ENCODE results near the gene LRRC28. TPM values are rescaled to one million over a fixed set of nuclear protein-coding genes. Genes with fewer than 3 reads are reported as not detected.
"Not testable (repeated sequence)": the region's sequence is repeated elsewhere in the genome, so short reads cannot be mapped to it uniquely, and the experiment has no call there.

The LRRC28 gene
- polyA plus RNA-seq, 5 donors, result 21.5 to 34.8 (median 23.8) TPM

GRCh38 chr15:99390667-99391066 is 139.4 kb downstream of the LRRC28 start:
- no peak for DNase-seq

- no peak for DNase-seq
Observed at GRCh38 chr15:99393641-99394040, 142.4 kb downstream of the LRRC28 start.

GRCh38 chr15:99396375-99396774 is 145.1 kb downstream of the LRRC28 start:
- peak in 1 of 2 donors; percentile 35 for DNase-seq

- no peak for DNase-seq
Observed at GRCh38 chr15:99399061-99399460, 147.8 kb downstream of the LRRC28 start.

- no peak for DNase-seq
Observed at GRCh38 chr15:99399618-99400017, 148.3 kb downstream of the LRRC28 start.

GRCh38 chr15:99401216-99401615 is 149.9 kb downstream of the LRRC28 start:
- DNase-seq, result not testable (repeated sequence)

- no peak for DNase-seq
Observed at GRCh38 chr15:99402014-99402729, 150.9 kb downstream of the LRRC28 start.

GRCh38 chr15:99403597-99403996 is 152.3 kb downstream of the LRRC28 start:
- DNase-seq, result no peak

- no peak for DNase-seq
Observed at GRCh38 chr15:99404454-99404853, 153.2 kb downstream of the LRRC28 start.

- DNase-seq, result no peak
Observed at GRCh38 chr15:99406120-99406519, 154.8 kb downstream of the LRRC28 start.

GRCh38 chr15:99406716-99407487 is 155.6 kb downstream of the LRRC28 start:
- no peak for DNase-seq

GRCh38 chr15:99407716-99408115 is 156.4 kb downstream of the LRRC28 start:
- no peak for DNase-seq

GRCh38 chr15:99408236-99409096 is 157.2 kb downstream of the LRRC28 start:
- peak; percentile 85 to 87 for DNase-seq

- DNase-seq, result no peak
Observed at GRCh38 chr15:99409097-99409473, 157.8 kb downstream of the LRRC28 start.

- no peak for DNase-seq
Observed at GRCh38 chr15:99409560-99409959, 158.3 kb downstream of the LRRC28 start.

- no peak for DNase-seq
Observed at GRCh38 chr15:99410477-99410876, 159.2 kb downstream of the LRRC28 start.

GRCh38 chr15:99411234-99411633 is 160.0 kb downstream of the LRRC28 start:
- no peak for DNase-seq

- DNase-seq, result no peak
Observed at GRCh38 chr15:99412082-99412481, 160.8 kb downstream of the LRRC28 start.

GRCh38 chr15:99412626-99413025 is 161.3 kb downstream of the LRRC28 start:
- no peak for DNase-seq

GRCh38 chr15:99413955-99414754 is 162.9 kb downstream of the LRRC28 start:
- no peak for DNase-seq
